ENCODE measurements around the gene OR1M1. TPM values are rescaled to one million over a fixed set of nuclear protein-coding genes. Genes with fewer than 3 reads are reported as not detected.
A peak's percentile ranks its signal among the peaks of the same experiment; 100 is the strongest.
"Not testable (repeated sequence)": the region's sequence is repeated elsewhere in the genome, so short reads cannot be mapped to it uniquely, and the experiment has no call there.

The OR1M1 gene
- total RNA-seq, 1 donor from 2014 or later: not detected

DNA sequence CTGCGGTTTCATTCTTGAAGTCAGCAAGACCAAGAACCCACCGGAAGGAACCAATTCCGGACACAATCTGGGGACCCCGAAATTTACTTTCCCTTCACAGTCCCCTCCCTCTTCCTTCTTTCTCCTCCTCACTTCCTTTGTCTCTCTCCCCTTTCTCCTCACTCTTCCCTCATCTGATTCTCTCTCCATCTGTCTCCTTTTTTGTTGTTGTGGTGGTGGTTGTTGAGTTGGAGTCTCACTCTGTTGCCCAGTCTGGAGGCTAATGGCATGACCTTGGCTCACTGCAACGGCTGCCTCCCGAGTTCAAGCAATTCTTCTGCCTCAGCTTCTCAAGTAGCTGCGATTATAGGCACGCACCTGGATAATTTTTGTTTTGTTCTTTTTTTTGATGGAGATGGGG lies 32.7 kb upstream of the OR1M1 start:
- Histone ChIP-seq H3K4me3 (no peak overlapping the region), H3F3A (ENCODE audit: low read depth) (peaks cover 20% of the 10 kb centered on the region)

DNA sequence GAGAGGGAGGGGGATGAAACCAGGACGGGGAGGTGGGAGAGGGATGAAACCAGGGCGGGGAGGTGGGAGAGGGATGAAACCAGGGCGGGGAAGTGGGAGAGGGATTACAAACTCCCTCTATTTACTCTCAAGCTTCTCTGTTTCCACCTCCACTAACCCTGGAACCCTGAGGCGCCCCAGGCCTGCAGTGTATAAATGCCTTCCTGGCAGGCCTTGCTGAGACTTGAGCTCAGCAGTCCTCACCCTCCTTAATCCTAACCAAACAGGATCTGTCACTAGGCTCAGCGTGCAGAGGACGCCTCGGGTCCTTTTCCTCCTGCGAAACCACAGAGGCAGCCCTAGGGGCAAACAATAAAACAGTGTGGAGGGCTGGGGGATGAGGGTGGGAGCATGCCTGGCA lies 32.1 kb upstream of the OR1M1 start:
- no peaks in the 10 kb centered on the region for H3K27me3 ChIP-seq
- no peaks in the 10 kb centered on the region for H4K20me1 ChIP-seq (ENCODE audit: low read depth)
- Mint-ChIP-seq H3K9me3 (no peaks in the 10 kb centered on the region), H3K27me3 (ENCODE audit: insufficient read depth, low read depth) (no peaks in the 10 kb centered on the region), H3K36me3 (no peaks in the 10 kb centered on the region), H3K4me3 (no peak overlapping the region), H3K4me1 (peaks cover 2% of the 10 kb centered on the region), H3K27ac (no peak overlapping the region)
- no peak overlapping the region for H2AFZ ChIP-seq (replicated peaks)
- H3K4me2 ChIP-seq: peak overlapping the region; percentile 56
- peak overlapping the region; percentile 56 for H3K27ac ChIP-seq
- H3K4me3 ChIP-seq: no peak overlapping the region
- no peak overlapping the region for H3K9ac ChIP-seq
- no peaks in the 10 kb centered on the region for H3K79me2 ChIP-seq (ENCODE audit: low read depth)
- H3K9me3 ChIP-seq (ENCODE audit: low read depth): no peaks in the 10 kb centered on the region
- DNase-seq (ENCODE audit: low spot score): peak; percentile 75
- no peaks in the 10 kb centered on the region for H3K36me3 ChIP-seq
- TF ChIP-seq EZH2 (IDR thresholded peaks at IDR 0.05) (no peak), EZH2phosphoT487 (IDR thresholded peaks at IDR 0.05) (no peak)
- TF ChIP-seq, protein P1, sequence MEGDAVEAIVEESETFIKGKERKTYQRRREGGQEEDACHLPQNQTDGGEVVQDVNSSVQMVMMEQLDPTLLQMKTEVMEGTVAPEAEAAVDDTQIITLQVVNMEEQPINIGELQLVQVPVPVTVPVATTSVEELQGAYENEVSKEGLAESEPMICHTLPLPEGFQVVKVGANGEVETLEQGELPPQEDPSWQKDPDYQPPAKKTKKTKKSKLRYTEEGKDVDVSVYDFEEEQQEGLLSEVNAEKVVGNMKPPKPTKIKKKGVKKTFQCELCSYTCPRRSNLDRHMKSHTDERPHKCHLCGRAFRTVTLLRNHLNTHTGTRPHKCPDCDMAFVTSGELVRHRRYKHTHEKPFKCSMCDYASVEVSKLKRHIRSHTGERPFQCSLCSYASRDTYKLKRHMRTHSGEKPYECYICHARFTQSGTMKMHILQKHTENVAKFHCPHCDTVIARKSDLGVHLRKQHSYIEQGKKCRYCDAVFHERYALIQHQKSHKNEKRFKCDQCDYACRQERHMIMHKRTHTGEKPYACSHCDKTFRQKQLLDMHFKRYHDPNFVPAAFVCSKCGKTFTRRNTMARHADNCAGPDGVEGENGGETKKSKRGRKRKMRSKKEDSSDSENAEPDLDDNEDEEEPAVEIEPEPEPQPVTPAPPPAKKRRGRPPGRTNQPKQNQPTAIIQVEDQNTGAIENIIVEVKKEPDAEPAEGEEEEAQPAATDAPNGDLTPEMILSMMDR (IDR thresholded peaks at IDR 0.05): no peak
- H3K4me1 ChIP-seq: peaks cover 8% of the 10 kb centered on the region
- H3F3A ChIP-seq (ENCODE audit: low read depth): peaks cover 20% of the 10 kb centered on the region

More for the DNA sequence above, 32.7 kb upstream of the OR1M1 start:
- no peaks in the 10 kb centered on the region for H3K36me3 ChIP-seq
- no peaks in the 10 kb centered on the region for H3K79me2 ChIP-seq (ENCODE audit: low read depth)
- H3K9me3 ChIP-seq (ENCODE audit: low read depth): no peaks in the 10 kb centered on the region
- Mint-ChIP-seq H3K27me3 (ENCODE audit: insufficient read depth, low read depth) (no peaks in the 10 kb centered on the region), H3K4me1 (peaks cover 2% of the 10 kb centered on the region), H3K36me3 (no peaks in the 10 kb centered on the region), H3K9me3 (no peaks in the 10 kb centered on the region), H3K4me3 (no peak overlapping the region), H3K27ac (no peak overlapping the region)
- no peak overlapping the region for H2AFZ ChIP-seq (replicated peaks)
- no peak for TF ChIP-seq EZH2 (IDR thresholded peaks at IDR 0.05)
- TF ChIP-seq, protein P1 (IDR thresholded peaks at IDR 0.05): no peak
- no peak for TF ChIP-seq EZH2phosphoT487 (IDR thresholded peaks at IDR 0.05)
- H3K9ac ChIP-seq: no peak overlapping the region
- peak overlapping the region; percentile 56 for H3K4me2 ChIP-seq
- H4K20me1 ChIP-seq (ENCODE audit: low read depth): no peaks in the 10 kb centered on the region
- no peaks in the 10 kb centered on the region for H3K27me3 ChIP-seq
- no peak overlapping the region for H3K27ac ChIP-seq
- peaks cover 8% of the 10 kb centered on the region for H3K4me1 ChIP-seq
- DNase-seq (ENCODE audit: low spot score): no peak

DNA sequence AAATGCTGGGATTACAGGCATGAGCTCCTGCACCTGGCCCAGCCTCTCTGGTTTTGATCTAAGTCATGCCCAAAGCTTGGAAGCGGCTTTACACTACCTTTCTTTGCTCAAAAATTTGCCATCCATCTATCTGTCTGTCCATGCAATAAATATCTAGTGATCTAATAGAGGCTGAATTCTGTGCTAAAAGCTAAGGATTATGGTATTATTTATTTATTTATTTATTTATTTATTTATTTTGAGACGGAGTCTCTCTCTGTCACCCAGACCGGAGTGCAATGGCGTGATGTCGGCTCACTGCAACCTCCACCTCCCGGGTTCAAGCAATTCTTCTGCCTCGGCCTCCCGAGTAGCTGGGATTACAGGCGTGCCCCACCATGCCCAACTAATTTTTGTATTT lies 30.7 kb upstream of the OR1M1 start:
- H3K4me1 Mint-ChIP-seq; H3K27ac ChIP-seq; H3K27ac Mint-ChIP-seq; H3K4me2 ChIP-seq; H3K9ac ChIP-seq; H3K27me3 ChIP-seq; H2AFZ ChIP-seq (replicated peaks); H3K27me3 Mint-ChIP-seq (ENCODE audit: insufficient read depth, low read depth); H3K9me3 Mint-ChIP-seq; H3K4me1 ChIP-seq; H3K4me3 Mint-ChIP-seq; H3K4me3 ChIP-seq; H3K36me3 ChIP-seq; DNase-seq (ENCODE audit: low spot score); H3K9me3 ChIP-seq (ENCODE audit: low read depth); H3K36me3 Mint-ChIP-seq; H3K79me2 ChIP-seq (ENCODE audit: low read depth); H4K20me1 ChIP-seq (ENCODE audit: low read depth): not testable (repeated sequence)
- peaks cover 17% of the 10 kb centered on the region for H3F3A ChIP-seq (ENCODE audit: low read depth)

DNA sequence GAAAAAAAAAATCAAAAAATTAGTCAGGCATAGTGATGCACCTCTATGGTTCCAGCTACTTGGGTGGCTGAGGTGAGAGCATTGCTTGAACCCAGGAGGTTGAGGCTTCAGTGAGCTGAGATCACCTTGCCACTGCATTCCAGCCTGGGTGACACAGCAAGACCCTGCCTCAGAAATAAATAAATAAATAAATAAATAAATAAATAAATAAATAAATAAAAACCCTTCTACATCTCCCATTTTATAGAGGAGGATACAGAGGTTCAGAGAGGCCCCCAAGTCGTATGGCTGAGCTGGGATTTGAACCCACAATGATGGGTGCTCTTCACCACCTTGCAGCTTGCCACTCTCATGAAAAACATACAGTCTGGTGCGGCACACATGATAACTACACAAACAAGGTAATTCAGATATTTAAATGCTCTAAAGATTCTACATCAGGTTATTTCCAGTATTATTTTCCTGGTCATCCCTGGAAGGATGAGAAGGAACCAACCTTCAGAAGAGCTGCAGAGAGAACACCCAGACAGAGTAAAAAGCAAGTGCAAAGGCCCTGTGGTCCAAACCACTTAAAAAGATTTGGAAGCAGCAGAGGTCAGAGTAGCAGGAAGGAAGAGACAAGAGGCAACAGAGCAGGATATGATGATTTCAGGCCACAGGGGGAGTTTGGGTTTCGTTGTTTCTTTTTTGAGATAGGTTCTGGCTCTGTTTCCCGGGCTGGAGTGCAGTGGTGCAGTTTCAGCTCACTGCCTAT lies 29.2 kb upstream of the OR1M1 start:
- Histone ChIP-seq H3F3A (ENCODE audit: low read depth) (peaks cover 17% of the 10 kb centered on the region), H3K36me3 (no peaks in the 10 kb centered on the region), H3K4me3 (no peak overlapping the region), H3K27ac (no peak overlapping the region), H3K27me3 (no peaks in the 10 kb centered on the region), H3K9ac (no peak overlapping the region), H3K79me2 (ENCODE audit: low read depth) (no peaks in the 10 kb centered on the region), H3K4me1 (peaks cover 8% of the 10 kb centered on the region), H4K20me1 (ENCODE audit: low read depth) (no peaks in the 10 kb centered on the region), H3K4me2 (no peak overlapping the region), H3K9me3 (ENCODE audit: low read depth) (no peaks in the 10 kb centered on the region), H2AFZ (replicated peaks) (no peak overlapping the region)
- Mint-ChIP-seq H3K4me3 (no peak overlapping the region), H3K4me1 (peaks cover 2% of the 10 kb centered on the region), H3K27me3 (ENCODE audit: insufficient read depth, low read depth) (no peaks in the 10 kb centered on the region), H3K9me3 (no peaks in the 10 kb centered on the region), H3K36me3 (no peaks in the 10 kb centered on the region), H3K27ac (no peak overlapping the region)
- no peak for DNase-seq (ENCODE audit: low spot score)
- no peak for TF ChIP-seq EZH2phosphoT487 (IDR thresholded peaks at IDR 0.05)
- TF ChIP-seq, protein P1 (IDR thresholded peaks at IDR 0.05): no peak
- no peak for TF ChIP-seq EZH2 (IDR thresholded peaks at IDR 0.05)

Data from neural progenitor cell (in vitro differentiated cells).